KOPT-K1 (cell line): ENCODE measurements around the gene PMP22.
"Not testable (repeated sequence)": the region's sequence is repeated elsewhere in the genome, so short reads cannot be mapped to it uniquely, and the experiment has no call there.

Experiments
- H3K27ac ChIP-seq: fragments of 200-600 bp; sonication (generic); 2 replicates; pipeline ENCODE4 v1.5.1; 2016; ENCODE audit warnings: antibody characterized with exemption, mild to moderate bottlenecking, low read depth, low read length; ENCODE audit not compliant: poor library complexity, severe bottlenecking
- H3K36me3 ChIP-seq: fragments of 200-600 bp; sonication (generic); 2 replicates; pipeline ENCODE4 v1.5.1; 2017; ENCODE audit warnings: antibody characterized with exemption, mild to moderate bottlenecking, low read length, moderate library complexity; ENCODE audit not compliant: insufficient read depth
- H3K9me3 ChIP-seq: fragments of 200-600 bp; sonication (generic); 2 replicates; pipeline ENCODE4 v1.5.1; 2017; ENCODE audit warnings: antibody characterized with exemption, low read length, mild to moderate bottlenecking; ENCODE audit not compliant: insufficient read depth, poor library complexity, severe bottlenecking

Gene PMP22

DNA sequence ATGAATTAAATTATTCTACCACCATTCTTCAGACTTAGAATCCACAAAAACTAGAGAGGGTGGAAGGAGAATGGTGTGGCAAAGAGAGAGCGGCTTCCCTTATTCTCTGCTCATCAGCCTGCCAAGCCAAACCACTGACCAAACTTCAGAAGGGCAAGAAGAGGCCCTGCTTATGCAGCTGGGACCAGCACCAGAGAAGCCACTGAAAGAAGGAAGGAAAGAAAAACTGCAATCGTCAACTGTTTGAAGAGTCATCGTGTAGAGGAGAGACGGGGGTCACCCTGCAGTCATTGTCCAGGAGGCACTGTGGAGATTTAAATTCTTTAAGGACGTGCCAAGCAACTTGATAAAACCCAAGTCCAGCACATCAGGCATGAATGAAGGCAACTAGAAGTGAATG, 15.6 kb downstream of the PMP22 start:
- no peak overlapping the region for H3K27ac ChIP-seq
- no peaks in the 10 kb centered on the region for H3K9me3 ChIP-seq
- H3K36me3 ChIP-seq = no peaks in the 10 kb centered on the region

DNA sequence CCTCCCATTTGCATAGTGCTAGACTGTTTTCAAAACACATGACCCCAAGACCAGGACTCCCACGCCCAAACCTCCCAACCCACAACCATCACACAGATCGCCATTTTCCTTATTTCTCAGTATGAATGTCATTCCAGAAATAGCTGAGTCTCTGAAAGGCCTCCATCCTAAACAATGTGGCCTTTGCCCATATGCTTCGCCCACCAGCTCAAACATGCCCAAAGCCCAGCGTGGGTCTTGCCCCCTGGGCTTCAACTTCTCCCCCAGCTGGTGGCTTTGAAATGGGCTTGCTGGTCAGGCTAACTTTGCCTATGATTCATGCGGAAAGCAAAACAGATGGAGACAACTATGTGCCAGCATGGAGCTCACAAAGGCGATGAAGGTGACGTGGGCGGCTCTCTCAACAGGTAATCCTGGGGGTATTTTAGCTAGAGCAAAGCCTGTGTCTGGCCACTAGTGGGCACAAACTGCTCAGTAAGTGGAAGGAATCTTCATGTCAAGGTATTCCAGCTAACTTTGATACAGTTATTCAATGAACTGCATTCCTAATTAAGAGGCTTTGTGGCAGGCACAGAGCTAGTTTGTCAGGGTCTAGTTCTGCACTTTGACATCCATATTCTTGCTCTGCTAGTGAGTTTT, 17.1 kb downstream of the PMP22 start:
- Histone ChIP-seq H3K9me3 (no peaks in the 10 kb centered on the region), H3K36me3 (no peaks in the 10 kb centered on the region), H3K27ac (no peak overlapping the region)

DNA sequence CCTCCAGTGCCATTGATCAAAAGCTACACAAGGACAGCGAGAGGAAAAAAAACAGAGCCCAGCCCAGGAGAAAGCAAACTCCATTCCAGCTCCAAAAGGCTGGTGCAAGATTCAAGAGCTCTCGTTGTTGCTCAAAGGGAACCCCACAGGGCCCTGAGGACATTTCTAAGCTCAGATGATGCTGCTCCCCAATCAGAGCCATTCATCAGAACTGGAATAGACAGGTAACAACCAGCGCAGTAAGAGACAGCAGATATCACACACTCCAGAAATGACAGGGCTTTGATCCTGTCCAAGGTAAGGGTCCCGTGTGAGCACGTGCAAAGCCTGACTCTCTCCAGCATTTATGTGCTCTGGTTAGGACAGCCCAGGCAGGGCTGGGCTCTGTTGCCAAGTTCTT, 20.1 kb downstream of the PMP22 start:
- Histone ChIP-seq H3K36me3 (no peaks in the 10 kb centered on the region), H3K9me3 (no peaks in the 10 kb centered on the region), H3K27ac (no peak overlapping the region)

DNA sequence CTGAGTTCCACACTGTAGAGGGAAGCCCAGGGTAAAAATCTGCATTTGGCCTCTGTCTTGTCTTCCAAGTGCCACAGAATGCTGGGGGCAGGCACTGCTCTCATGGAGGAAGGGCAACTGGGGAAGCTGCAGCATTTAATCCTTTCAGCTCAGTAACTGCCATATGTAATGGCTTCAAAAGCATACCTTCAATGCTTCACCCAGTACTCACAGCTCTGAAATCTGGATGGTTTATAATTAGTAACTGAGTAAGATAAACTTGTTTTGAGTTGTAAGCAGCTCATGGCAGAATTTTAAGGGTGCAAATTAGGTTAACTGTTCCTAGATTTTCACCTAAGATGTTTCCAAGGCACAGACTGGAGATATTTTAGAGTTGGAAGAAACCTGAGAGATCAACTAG, 24.5 kb downstream of the PMP22 start:
- Histone ChIP-seq H3K27ac (no peak overlapping the region), H3K9me3 (no peaks in the 10 kb centered on the region), H3K36me3 (no peaks in the 10 kb centered on the region)

DNA sequence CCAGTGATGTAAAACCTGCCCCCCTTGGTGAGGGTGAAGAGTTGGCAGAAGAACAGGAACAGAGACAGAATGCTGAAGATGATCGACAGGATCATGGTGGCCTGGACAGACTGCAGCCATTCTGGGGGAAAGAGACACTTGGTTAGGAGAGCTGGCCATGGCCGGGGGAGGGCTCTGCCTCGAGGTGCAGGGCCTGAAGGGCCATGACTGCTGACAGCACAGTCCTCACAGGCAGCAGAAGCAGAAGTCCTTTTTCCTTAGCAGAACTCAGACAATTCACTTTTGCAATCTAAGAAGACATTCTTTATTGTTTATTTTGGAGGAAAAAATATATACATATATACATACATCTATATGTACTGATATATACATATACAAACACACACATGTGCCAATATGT, 25.6 kb downstream of the PMP22 start:
- Histone ChIP-seq H3K9me3 (no peaks in the 10 kb centered on the region), H3K36me3 (no peaks in the 10 kb centered on the region), H3K27ac (no peak overlapping the region)

DNA sequence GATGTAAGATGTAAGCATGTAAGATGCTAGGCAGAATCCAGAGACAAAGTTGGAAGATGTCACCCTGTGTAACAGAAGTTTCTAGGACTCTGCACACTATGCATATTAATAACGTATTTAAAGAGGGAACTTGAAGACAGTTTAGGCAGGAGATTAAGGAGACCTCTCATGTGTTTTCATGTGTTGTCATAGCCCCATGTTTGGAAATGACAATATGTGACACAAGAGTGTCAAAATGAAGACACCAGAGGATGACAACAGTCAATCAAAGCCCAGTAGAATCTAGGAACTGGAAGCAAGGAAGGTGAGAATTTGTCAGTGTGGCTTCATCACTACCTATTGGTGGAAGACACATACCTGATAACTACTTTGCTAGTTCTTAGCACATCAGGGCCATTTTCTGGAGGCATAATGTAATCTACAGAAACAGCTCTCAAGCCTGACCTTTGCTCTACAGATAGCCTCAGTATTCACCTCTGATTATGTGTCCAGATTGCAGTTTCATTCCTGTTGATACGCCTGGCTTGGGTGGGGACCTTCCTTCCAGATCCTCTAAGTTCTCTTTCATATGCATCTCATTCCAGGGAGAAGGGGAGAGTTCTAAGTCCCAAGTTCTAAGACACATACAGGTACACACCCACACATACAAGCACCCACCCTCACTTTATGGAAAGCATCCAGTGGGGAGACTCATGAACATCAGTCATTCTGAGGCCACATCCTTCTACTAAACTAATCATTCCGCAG, 26.3 kb downstream of the PMP22 start:
- Histone ChIP-seq H3K27ac (no peak overlapping the region), H3K9me3 (no peaks in the 10 kb centered on the region), H3K36me3 (no peaks in the 10 kb centered on the region)

DNA sequence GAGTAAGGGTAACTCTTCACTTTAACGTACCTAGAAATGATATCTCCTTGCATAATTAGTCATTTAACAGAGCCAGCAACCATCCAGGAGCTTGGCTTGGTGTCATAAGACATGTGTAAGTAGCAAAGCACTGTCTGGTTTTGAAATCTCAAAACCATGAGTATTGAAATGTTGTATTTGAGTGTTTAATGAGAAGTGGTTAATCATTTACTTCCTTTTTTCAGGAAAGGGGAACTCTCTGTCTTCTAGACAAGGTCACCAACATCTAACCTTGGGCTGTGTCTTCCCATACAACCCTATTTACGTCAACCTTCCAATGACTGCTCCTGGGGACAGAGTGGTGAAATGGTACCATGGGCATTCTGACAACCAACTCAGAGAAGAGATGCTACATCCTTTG, 27.1 kb downstream of the PMP22 start:
- H3K9me3 ChIP-seq = no peaks in the 10 kb centered on the region
- H3K36me3 ChIP-seq = no peaks in the 10 kb centered on the region
- H3K27ac ChIP-seq = no peak overlapping the region

DNA sequence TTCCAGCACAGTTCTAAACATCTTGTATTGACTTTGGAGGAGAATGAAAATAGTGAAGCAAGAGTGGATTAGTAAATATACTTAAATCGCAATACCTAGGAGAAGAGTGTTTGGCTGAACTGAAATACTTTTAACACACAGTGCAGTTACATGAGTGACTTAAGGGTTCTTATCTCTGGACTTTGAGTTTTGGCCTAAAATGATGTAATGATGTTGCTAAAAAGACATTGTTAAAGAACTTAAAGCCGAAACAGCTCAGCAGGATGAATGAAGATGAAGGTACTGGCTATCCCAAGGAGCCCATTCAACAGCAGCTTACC, 28.1 kb downstream of the PMP22 start:
- Histone ChIP-seq H3K27ac (no peak overlapping the region), H3K9me3 (no peaks in the 10 kb centered on the region), H3K36me3 (no peaks in the 10 kb centered on the region)

DNA sequence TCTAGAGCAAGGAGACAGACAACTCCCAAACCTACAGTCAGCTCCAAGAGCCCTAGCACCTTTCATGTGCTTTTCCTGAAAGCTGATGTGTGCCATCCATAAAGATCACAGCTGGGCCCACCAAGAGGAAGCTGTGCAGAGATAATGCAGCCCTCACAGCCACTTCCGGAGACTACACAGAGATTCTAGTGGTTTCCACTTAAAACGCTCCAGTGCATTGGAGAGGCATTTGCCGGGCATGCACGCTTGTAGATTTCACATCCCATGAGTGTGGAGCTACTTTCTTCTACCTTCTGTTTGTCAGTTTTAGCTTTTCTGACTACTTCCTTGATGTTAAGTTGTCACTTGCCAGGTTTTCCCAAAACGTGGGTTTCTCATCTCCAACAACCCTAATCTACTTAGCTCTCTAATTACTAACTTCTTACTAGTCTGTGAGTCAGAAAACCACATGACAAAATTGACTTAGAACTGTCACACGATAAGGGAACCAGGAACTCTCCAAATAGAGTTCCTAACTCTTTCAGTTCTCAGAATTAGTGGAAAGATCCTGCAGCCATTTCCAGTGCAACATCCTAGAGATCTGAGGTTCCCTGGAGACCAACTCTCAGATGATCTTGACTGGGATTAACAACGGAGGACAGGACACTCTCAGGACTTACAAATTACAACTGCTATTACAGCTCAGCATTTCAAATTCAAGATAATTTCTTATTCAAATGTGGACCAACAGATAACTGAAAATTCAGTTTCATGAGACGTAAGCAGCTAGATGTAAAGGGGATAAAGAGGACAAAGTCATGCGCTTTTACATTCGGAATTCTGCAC, 28.6 kb downstream of the PMP22 start:
- Histone ChIP-seq H3K36me3 (no peaks in the 10 kb centered on the region), H3K9me3 (no peaks in the 10 kb centered on the region), H3K27ac (peak overlapping the region; percentile 23)

DNA sequence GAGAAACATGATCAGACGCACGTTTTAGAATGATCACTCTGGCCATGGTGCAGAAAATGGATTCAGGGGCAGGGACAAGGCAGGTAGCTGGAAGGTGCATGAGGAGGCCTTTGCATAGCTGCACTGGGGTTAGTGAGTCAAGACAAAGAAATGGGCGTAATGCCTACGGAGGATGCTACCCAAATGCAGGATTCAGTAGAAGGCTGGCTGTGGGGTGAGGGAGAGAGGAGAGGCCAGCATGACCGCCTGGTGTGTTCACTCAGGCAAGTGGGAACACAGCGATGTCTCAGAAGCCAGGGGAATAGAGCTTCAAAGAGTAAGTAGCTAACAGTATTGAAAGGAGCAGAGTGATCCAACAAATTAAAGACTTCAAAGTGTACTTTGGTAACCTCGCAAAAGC, 31.2 kb downstream of the PMP22 start:
- no peaks in the 10 kb centered on the region for H3K36me3 ChIP-seq
- H3K9me3 ChIP-seq = no peaks in the 10 kb centered on the region
- no peak overlapping the region for H3K27ac ChIP-seq

DNA sequence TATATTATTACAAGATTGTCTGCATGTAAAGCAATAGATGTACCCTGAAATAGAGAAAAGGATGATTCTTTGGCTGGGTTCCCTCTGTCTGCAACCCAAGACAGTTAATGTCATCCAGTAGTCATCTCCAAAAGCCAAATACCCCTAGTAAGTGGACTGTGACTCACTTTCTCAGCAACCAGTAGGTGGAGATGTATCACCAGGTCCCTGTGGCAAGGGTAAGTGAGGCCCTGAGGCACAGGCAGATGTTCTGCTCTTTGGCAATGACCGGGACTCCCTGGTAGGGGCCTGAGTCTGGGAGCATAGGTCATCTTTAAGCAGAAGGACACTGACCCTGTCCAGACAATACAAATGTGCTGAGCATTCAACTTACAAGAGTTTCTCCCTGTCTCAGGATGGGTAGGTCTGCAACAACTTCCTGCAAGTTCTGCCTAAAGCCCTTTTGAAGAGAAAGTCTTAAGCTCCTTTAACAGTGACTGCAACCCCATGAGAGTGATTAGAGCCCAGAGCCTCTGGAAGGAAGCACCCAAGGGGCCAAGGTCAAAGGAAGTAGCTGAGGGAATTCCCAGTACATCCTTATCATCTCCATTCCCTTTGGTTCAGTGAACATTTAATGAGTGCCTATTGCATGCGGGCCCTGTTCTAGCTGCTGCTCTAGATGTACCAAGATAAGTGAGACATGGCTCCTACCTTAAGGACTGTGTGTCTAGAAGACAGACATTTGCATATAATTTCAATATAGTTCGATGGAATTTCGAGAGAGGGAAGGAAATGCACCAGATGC, 31.9 kb downstream of the PMP22 start:
- no peak overlapping the region for H3K27ac ChIP-seq
- H3K36me3 ChIP-seq = no peaks in the 10 kb centered on the region
- no peaks in the 10 kb centered on the region for H3K9me3 ChIP-seq

DNA sequence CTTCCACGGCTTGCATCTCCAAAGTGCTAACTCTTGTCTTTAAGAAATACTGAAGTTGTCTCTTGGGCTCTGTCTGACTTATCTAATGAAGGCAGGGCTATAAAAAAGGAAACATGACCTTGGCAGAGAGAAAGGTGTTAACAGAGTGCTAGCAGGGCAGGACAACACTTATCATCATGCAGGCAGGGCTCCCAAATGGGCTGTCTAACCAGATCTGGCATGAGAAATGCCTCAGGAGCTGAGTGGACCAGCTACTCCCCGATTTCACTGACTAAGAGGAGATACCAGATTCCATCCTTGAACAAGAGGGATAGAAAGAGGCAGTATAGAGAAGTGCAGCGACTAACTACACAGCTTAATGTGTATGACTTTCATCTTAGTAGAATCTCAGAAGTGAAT, 32.6 kb downstream of the PMP22 start:
- no peaks in the 10 kb centered on the region for H3K36me3 ChIP-seq
- H3K9me3 ChIP-seq = no peaks in the 10 kb centered on the region
- H3K27ac ChIP-seq = no peak overlapping the region

DNA sequence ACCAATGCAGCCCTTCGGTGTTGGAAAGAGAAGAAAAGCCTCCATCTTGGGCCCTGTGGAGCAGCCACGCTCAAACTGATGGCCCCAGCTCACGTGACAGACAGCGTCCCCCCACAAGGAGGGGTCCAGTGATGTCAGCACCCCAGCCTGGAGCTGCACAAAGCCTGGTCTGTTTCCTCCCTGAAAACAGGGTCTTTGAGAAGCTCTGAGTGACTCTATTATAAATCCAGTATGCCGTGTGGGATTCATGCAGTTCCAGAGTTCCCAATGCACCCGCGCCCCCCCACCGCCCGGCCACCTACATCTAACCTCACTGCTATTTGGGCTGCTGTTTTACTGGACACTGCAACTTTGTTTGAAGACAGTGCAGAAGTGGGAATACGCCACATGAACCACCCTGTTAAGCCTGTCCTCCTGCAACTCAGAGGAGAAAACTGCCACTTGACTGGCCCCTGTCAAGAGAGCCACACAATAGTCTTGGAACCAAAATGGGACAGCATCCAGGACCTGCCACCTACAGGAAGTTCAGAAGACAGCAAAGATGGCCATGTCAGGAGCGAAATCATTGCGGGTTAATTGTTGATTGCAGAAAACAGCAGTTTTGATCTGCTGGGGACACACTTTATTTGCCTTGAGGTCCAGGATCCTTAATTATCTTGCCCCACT, 33.1 kb downstream of the PMP22 start:
- no peak overlapping the region for H3K27ac ChIP-seq

DNA sequence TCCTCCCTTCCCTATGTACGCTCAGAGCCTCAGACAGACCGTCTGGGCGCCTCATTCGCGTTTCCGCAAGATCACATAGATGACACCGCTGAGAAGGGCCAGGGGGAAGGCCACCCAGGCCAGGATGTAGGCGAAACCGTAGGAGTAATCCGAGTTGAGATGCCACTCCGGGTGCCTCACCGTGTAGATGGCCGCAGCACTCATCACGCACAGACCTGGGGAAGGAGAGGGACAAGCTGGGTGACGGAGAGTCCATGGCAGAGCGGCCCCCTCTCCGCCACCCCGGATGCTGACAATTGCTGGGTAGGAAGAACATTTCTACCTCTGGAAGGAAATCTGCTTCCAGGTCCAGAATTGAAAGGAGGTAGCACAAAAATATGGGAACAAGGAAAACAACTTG, 34.3 kb downstream of the PMP22 start:
- no peaks in the 10 kb centered on the region for H3K9me3 ChIP-seq
- H3K27ac ChIP-seq = no peak overlapping the region
- no peaks in the 10 kb centered on the region for H3K36me3 ChIP-seq

More for the DNA sequence above, 33.1 kb downstream of the PMP22 start:
- no peaks in the 10 kb centered on the region for H3K36me3 ChIP-seq
- no peaks in the 10 kb centered on the region for H3K9me3 ChIP-seq

DNA sequence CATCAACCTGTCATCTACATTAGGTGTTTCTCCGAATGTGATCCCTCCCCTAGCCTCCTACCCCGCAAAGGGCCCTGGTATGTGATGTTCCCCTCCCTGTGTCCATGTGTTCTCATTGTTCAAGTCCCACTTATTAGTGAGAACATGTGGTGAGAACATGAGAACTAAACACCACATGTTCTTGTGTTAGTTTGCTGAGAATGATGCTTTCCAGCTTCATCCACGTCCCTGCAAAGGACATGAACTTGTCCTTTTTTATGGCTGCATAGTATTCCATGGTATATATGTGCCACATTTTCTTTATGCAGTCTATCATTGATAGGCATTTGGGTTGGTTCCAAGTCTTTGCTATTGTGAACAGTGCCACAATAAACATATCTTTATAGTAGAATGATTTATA, 43.3 kb downstream of the PMP22 start:
- H3K27ac ChIP-seq, H3K9me3 ChIP-seq, H3K36me3 ChIP-seq: not testable (repeated sequence)
